Dendritic cell treated with granulocyte-macrophage colony-stimulating factor and Interleukin-4, amounts not matched to agents 40 ng/mL and 50 ng/mL, for 4 days (primary cell): ENCODE data around the gene NSG2.

Source experiments
- H3K27ac Mint-ChIP-seq: one replicate; pipeline ENCODE4 v1.8.0; 2022; ENCODE audit warnings: mild to moderate bottlenecking, mixed read lengths
- H3K27me3 Mint-ChIP-seq: one replicate; pipeline ENCODE4 v1.8.0; 2022; ENCODE audit warnings: mild to moderate bottlenecking, mixed read lengths
- H3K36me3 Mint-ChIP-seq: one replicate; pipeline ENCODE4 v1.8.0; 2022; ENCODE audit warnings: low read depth, mixed read lengths
- H3K4me1 Mint-ChIP-seq: one replicate; pipeline ENCODE4 v1.8.0; 2022; ENCODE audit warnings: low read depth, mixed read lengths
- H3K4me3 Mint-ChIP-seq: one replicate; pipeline ENCODE4 v1.8.0; 2022; ENCODE audit warnings: mild to moderate bottlenecking, moderate library complexity, mixed read lengths
- H3K9me3 Mint-ChIP-seq: one replicate; pipeline ENCODE4 v1.8.0; 2022; ENCODE audit warnings: mixed read lengths
- intact Hi-C: fragments of 100-400 bp; cut with micrococcal nuclease; formaldehyde crosslinking; loops from one replicate; pipeline ENCODE4 v1.15.0; 2022

NSG2 gene

DNA sequence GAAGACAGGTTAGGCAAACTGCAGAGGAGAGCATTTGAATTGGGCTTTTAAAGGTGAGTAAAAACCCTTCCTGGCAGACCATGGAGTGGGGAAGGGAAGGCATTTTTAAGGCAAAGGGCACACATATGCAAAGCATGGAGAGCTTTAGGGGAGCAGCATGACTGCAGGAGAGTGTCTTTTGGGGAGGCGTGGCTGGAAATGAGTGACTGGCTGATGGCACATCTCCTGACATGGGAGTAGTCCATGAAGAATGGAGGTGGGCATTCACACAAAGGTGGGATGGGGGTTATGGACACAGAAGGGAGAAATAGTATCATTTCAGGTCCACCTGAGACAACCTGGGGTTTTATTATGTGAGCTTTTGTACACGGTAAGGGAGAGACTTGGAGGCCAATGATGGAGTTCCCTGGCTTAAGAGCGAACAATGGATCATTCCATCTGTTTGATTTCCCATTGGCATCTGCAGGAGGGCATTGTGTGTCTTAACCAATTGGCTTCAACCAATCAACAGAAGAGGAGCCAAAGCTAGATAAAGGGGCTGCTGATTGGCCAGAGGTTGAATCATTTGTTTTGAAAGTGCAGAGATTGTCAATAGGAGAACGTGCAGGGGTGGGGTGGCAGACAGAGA, 2.1 kb downstream of the NSG2 start:
- Mint-ChIP-seq H3K36me3 (no peaks in the 10 kb centered on the region), H3K4me1 (no peaks in the 10 kb centered on the region), H3K9me3 (no peaks in the 10 kb centered on the region), H3K27me3 (peaks cover 16% of the 10 kb centered on the region), H3K27ac (no peak overlapping the region), H3K4me3 (no peak overlapping the region)
- intact Hi-C loops, result no loop called here

DNA sequence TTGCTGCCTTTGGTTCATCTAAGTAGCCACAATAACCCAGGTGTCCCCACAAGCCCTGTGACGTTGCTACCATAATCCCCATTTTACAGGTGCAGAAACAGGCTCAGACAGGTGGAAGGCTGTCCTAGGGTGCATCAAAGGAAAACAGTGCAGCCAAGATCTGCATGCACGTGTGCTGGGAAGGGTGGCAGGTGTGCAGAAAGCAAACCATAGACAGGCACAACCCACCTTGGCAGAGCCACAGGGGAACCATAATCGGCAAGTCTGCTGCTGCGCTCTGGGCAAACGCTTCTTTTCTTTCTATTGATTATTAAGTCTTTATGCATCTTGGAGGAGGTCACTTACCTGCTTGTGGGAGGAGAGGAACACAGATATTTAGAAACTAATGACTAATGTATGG, 7.1 kb downstream of the NSG2 start:
- H3K4me3 Mint-ChIP-seq, result no peak overlapping the region
- intact Hi-C loops, result no loop called here
- H3K9me3 Mint-ChIP-seq, result no peaks in the 10 kb centered on the region
- peaks cover 4% of the 10 kb centered on the region for H3K27me3 Mint-ChIP-seq
- no peaks in the 10 kb centered on the region for H3K4me1 Mint-ChIP-seq
- H3K27ac Mint-ChIP-seq, result no peak overlapping the region
- no peaks in the 10 kb centered on the region for H3K36me3 Mint-ChIP-seq

DNA sequence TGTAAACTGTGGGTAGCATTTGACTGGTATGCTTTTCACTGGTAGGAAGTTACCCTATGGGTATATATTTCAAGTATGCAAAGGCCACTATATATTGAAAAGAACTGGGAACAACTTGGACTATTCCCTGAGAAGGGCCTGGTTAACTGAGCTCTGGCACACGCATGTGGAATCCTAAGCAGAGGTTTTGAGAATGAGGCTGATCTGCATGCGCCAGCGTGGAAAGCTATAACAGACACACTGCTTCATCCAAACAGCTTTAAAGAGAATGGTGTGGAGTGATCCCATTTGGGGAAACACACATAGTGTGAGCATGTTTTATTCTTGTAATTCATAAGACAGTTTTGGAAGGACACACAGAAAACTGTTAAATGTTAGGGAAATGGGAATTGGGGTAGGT, 8.4 kb downstream of the NSG2 start:
- Mint-ChIP-seq H3K36me3 (no peaks in the 10 kb centered on the region), H3K4me1 (no peaks in the 10 kb centered on the region), H3K27me3 (peaks cover 9% of the 10 kb centered on the region), H3K4me3 (no peak overlapping the region), H3K9me3 (no peaks in the 10 kb centered on the region), H3K27ac (no peak overlapping the region)
- intact Hi-C loops, result no loop called here

DNA sequence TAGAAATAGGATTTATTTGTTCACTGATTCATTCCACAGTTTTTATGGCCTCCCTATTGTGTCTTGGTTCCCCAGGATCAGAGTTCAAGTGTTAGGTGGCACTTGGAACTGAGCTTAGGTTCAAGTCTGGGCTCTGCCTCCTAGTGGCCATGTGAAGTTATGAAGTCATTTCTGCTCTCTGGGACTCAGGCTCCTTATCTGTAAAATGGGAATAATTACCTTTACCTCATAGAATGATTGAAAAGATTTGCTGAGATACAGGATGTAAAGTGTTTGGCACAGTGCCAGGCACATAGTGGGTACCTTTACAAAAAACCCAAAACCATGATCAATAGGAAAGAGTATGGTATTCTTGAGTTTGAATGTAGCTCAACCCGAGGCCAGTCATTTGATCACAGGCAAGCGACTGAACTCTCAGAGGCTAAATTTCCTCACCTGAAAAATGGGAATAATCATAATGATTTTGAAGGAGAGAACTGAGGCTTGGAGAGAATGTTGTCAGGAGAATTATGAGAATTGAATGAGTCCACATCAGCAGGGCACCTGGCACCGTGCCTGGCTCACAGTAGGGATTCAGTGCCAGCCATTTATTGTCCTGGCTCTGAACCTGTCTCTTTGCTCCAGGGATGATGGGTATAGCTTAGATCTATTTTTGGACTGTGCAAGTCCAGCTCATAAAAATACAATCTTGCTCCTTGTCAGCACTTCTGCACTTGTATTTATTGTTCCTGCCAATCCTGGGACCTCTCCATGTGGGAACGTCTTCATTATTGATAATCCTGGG, 10.8 kb downstream of the NSG2 start:
- Mint-ChIP-seq H3K9me3 (no peaks in the 10 kb centered on the region), H3K27me3 (peaks cover 7% of the 10 kb centered on the region), H3K27ac (no peak overlapping the region), H3K4me1 (no peaks in the 10 kb centered on the region), H3K4me3 (no peak overlapping the region), H3K36me3 (no peaks in the 10 kb centered on the region)
- intact Hi-C loops, result no loop called here

DNA sequence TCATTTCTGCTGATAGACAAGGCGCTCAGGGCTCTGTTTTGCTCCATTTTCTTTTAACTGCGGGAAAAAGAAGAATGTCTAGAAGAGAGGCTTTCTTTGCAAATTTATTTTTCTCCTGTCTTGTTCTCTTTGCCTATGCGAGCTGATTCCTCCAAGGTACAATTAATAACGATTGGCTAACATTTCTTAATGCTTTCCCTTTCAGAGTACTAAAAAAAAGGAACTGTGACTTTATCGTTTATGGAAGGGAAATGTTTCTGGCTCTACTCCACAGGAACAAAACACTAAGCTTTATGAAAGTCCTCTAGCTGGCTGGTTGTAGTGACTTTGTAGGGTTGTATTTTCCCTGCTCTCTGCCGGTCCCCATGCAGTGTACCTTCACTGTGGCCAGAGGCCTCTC, 11.7 kb downstream of the NSG2 start:
- no peaks in the 10 kb centered on the region for H3K4me1 Mint-ChIP-seq
- H3K27me3 Mint-ChIP-seq, result peaks cover 10% of the 10 kb centered on the region
- no peaks in the 10 kb centered on the region for H3K36me3 Mint-ChIP-seq
- no peak overlapping the region for H3K4me3 Mint-ChIP-seq
- no peaks in the 10 kb centered on the region for H3K9me3 Mint-ChIP-seq
- H3K27ac Mint-ChIP-seq, result no peak overlapping the region
- intact Hi-C loops, result no loop called here

DNA sequence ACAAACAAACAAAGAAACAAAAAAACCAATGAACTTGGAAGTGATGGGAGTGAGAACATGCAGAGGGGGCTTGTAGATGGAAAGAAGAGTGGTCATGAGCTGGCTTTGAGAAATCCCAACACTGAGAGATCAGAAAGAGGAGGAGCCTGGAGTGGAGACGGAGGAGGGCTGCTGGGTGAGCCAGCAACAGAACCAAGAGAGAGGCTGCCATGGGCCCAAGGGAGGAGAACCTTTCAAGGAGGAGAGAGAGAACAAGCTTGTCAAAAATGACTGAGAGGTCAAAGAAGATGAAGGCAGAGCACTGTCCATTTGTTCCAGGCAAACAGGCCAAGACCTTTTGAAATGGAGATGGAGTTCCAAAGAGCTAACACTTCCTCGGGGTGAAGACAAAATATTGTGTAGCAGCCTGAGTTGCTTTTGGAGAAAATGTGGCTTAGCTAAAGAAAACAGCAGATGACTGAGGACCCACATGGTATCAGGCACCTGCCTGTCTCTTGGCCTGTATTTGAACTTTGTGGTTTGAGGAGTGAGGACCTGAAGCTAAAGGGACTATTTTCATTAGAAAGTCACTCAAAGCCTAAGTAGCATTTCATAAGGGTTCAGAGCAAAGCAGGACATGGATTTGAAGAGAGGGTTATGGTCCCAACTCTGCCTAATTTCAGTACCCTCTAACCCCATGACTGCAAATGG, 13.1 kb downstream of the NSG2 start:
- intact Hi-C loops, result no loop called here

DNA sequence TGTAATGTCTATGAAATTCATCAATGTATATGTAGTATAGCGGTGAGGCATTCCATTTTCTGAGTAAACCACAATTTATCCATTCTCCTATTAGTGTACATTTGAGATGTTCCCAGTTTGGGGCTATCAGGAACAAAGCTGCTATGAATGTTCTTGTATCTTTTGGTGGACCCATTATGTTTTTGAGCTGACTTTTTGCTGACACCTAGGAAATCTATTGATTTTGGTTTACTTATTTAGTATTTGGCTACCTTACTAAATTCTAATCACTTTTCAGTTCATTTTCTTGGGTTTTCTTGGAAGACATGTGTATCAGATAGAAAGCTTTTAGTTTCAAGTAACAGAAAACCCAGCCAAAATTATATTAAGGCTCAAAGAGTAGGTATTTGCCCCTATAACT, 13.7 kb downstream of the NSG2 start:
- Mint-ChIP-seq H3K4me1 (no peaks in the 10 kb centered on the region), H3K4me3 (no peak overlapping the region), H3K27me3 (peaks cover 16% of the 10 kb centered on the region), H3K9me3 (no peaks in the 10 kb centered on the region), H3K27ac (no peak overlapping the region), H3K36me3 (no peaks in the 10 kb centered on the region)
- intact Hi-C loops, result no loop called here

More for the DNA sequence above, 13.1 kb downstream of the NSG2 start:
- Mint-ChIP-seq H3K4me3 (no peak overlapping the region), H3K9me3 (no peaks in the 10 kb centered on the region), H3K27me3 (peaks cover 12% of the 10 kb centered on the region), H3K27ac (no peak overlapping the region), H3K36me3 (no peaks in the 10 kb centered on the region), H3K4me1 (no peaks in the 10 kb centered on the region)

DNA sequence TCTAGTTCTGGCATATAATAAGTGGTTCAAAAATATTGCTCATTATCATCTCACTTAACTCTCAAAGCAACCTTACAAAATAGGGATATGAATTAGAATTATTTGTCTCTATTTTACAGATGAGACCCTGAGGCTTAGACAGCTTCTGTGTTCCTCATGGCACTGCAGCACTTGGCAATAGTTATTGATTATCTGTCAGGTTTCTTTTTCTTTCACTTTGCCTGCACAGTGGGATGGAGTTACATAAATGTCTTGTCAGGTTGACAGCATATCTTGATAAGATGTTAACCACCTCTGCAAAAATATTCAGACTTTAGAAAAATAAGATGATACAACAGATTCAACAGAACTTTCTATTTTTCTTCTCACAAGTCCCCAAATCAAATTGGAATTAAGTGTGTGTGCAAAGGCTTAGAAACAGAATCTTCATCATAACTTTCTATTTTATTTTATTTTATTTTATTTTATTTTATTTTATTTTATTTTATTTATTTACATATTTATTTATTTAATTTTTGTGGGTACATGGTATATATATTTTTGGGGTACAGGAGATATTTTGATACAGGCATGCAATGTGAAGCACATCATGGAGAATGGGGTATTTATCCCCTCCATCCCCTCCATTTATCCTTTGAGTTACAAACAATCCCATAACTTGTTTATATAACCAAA, 17.7 kb downstream of the NSG2 start:
- H3K4me1 Mint-ChIP-seq, result no peaks in the 10 kb centered on the region
- H3K9me3 Mint-ChIP-seq, result no peaks in the 10 kb centered on the region
- intact Hi-C loops, result no loop called here
- no peaks in the 10 kb centered on the region for H3K36me3 Mint-ChIP-seq
- peaks cover 21% of the 10 kb centered on the region for H3K27me3 Mint-ChIP-seq
- no peak overlapping the region for H3K27ac Mint-ChIP-seq
- no peak overlapping the region for H3K4me3 Mint-ChIP-seq

DNA sequence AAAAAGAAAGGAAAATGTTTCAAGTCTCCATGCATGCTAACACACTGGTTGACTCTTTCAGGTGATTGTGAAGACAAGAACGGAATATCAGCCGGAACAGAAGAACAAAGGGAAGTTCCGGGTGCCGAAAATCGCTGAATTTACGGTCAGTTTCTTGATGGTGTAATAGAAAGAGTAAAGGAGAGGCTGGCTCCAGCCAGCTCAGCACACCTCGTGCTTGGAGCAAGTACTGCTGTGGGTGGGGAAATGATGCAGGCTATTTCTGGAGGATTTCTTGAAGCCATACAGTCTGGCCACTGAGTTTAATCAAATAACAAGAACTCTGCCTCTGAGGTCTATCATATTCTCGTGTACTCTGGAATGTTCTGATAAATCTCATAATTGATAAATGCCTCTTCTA, 18.7 kb downstream of the NSG2 start:
- intact Hi-C loops, result no loop called here
- H3K36me3 Mint-ChIP-seq, result no peaks in the 10 kb centered on the region

DNA sequence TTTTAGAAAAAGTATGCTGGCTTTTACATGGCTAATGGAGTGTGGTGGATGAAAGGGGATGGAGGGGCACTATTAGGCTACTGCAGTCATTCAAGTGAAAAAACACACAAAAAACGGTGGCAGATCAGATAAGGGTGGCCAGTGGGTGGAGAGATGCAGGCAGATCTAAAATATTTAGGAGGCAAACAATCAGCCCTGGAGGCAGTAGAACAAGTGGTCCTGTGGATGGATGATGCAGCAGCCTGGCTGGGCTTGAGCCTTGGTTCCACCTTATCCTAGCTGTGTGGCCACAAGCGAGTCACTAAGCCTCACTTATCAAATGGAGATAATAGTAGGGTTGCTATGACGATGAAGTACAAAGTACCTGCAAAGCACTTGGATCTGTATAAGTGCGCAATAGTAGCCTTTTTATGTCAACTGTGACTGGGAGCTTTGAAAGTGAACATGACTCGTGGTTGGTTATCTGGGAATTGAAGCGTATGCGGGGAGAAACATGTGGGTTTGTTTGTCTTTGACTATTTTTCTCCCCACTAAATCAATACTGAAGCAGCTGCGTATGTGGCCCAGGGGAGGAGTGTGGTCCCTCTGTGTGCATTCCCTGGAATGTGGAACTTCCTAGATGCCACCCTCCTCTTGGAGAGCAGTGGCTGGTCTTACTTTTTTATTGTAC, 20.2 kb downstream of the NSG2 start:
- Mint-ChIP-seq H3K4me3 (no peak overlapping the region), H3K4me1 (no peaks in the 10 kb centered on the region), H3K9me3 (no peaks in the 10 kb centered on the region), H3K36me3 (no peaks in the 10 kb centered on the region), H3K27me3 (peaks cover 19% of the 10 kb centered on the region), H3K27ac (no peak overlapping the region)
- intact Hi-C loops, result no loop called here

More for the DNA sequence above, 18.7 kb downstream of the NSG2 start:
- Mint-ChIP-seq H3K27ac (no peak overlapping the region), H3K4me1 (no peaks in the 10 kb centered on the region), H3K9me3 (no peaks in the 10 kb centered on the region), H3K4me3 (no peak overlapping the region), H3K27me3 (peaks cover 19% of the 10 kb centered on the region)

DNA sequence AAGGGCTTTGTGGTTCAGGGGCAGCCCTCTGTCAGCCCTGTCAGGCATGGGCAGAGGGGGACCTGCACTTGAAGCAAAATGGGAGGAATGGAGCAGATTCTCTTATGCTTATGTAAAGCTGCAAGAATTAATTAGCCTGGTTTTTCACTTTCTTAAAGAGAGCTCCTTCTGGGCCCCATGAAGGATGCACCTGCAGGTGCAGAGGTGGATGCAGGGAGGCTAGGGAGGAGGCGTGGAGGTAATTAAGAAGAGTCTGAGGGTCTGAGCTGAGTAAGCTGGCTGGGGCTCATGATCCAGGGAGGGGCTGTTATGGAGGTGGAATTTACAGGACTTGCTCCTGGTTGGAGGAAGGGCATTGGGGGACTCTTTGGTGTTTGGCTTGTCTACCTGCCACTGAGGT, 22.0 kb downstream of the NSG2 start:
- no peaks in the 10 kb centered on the region for H3K9me3 Mint-ChIP-seq
- H3K4me1 Mint-ChIP-seq, result no peaks in the 10 kb centered on the region
- H3K27ac Mint-ChIP-seq, result no peak overlapping the region
- H3K36me3 Mint-ChIP-seq, result no peaks in the 10 kb centered on the region
- H3K27me3 Mint-ChIP-seq, result peaks cover 17% of the 10 kb centered on the region
- H3K4me3 Mint-ChIP-seq, result no peak overlapping the region
- intact Hi-C loops, result no loop called here

DNA sequence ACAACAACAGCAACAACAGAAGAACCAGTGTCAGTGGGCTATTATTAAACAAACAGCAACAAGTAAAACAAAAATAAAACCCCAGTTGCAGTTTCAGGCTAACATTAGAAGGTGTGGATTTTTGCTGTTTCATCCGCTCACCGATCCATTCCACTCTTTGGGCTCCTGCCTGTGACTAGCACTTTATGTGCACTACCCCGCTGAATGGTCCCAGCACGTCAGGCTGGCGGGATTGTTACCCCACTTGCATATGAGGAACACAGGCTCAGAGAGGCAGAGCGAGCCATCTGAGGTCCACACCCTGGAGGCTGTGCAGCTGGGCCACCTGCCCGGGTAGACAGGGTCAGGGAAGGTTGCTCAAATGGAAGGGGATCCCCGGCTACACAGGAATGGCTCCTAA, 26.0 kb downstream of the NSG2 start:
- peaks cover 1% of the 10 kb centered on the region for H3K27me3 Mint-ChIP-seq
- H3K36me3 Mint-ChIP-seq, result no peaks in the 10 kb centered on the region
- intact Hi-C loops, result no loop called here
- H3K9me3 Mint-ChIP-seq, result no peaks in the 10 kb centered on the region
- no peak overlapping the region for H3K4me3 Mint-ChIP-seq
- H3K4me1 Mint-ChIP-seq, result no peaks in the 10 kb centered on the region
- no peak overlapping the region for H3K27ac Mint-ChIP-seq

DNA sequence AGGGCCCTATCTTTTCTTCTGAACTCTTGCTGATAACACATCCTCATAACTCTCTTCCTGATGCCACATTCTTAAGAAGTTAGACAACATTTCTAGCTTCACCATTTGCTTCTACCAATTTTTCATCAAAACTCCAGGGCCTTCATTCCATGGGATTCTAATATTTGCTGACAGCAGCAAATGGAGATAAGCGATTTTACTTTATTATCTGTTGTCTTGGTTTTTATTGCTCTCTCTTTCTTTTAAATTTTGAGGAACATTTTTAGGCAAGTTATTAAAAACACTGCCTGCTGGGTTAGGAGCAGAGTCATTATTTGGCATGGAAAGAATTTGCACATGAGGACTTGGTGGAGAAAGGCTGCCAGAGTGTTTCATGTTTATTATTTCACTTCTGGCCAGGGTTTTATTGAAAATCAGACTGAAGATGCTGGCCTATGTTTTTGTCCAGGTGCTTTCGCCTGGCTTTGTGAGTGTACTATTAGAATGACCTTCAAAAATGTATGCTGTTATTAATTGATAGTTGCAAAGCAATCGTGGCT, 27.7 kb downstream of the NSG2 start:
- H3K27me3 Mint-ChIP-seq, result peaks cover 1% of the 10 kb centered on the region
- no peak overlapping the region for H3K27ac Mint-ChIP-seq
- H3K9me3 Mint-ChIP-seq, result no peaks in the 10 kb centered on the region
- no peaks in the 10 kb centered on the region for H3K4me1 Mint-ChIP-seq
- no peak overlapping the region for H3K4me3 Mint-ChIP-seq
- no peaks in the 10 kb centered on the region for H3K36me3 Mint-ChIP-seq
- intact Hi-C loops, result no loop called here
